GM21619 (cell line): Measurements from ENCODE around the gene PAPSS1.

Experiments used
- ATAC-seq: cut with Tn5 transposase; IDR thresholded peaks from one replicate; pipeline ENCODE4 v1.9.1; 2021; ENCODE audit not compliant: unreplicated experiment

The PAPSS1 gene

GRCh38 chr4:107630185-107630705, 89.8 kb downstream of the PAPSS1 start:
- ATAC-seq: no peak

- no peak for ATAC-seq
Observed at GRCh38 chr4:107629318-107629717, 90.7 kb downstream of the PAPSS1 start.

- no peak for ATAC-seq
Observed at GRCh38 chr4:107625391-107625902, 94.6 kb downstream of the PAPSS1 start.

GRCh38 chr4:107624024-107624423, 96.0 kb downstream of the PAPSS1 start:
- no peak for ATAC-seq

GRCh38 chr4:107622006-107622405, 98.0 kb downstream of the PAPSS1 start:
- ATAC-seq: no peak

GRCh38 chr4:107619731-107620130, 100.3 kb downstream of the PAPSS1 start:
- no peak for ATAC-seq

GRCh38 chr4:107619066-107619465, 101.0 kb downstream of the PAPSS1 start:
- ATAC-seq: no peak

GRCh38 chr4:107618656-107619055, 101.4 kb downstream of the PAPSS1 start:
- ATAC-seq: no peak

- ATAC-seq: no peak
Observed at GRCh38 chr4:107616838-107617389, 103.1 kb downstream of the PAPSS1 start.

- ATAC-seq: no peak
Observed at GRCh38 chr4:107615809-107616208, 104.2 kb downstream of the PAPSS1 start.

- ATAC-seq: no peak
Observed at GRCh38 chr4:107603430-107603829, 116.6 kb downstream of the PAPSS1 start.

GRCh38 chr4:107600983-107601382, 119.1 kb downstream of the PAPSS1 start:
- ATAC-seq: no peak

- no peak for ATAC-seq
Observed at GRCh38 chr4:107600436-107600835, 119.6 kb downstream of the PAPSS1 start.

- no peak for ATAC-seq
Observed at GRCh38 chr4:107599841-107600240, 120.2 kb downstream of the PAPSS1 start.

GRCh38 chr4:107593230-107593629, 126.8 kb downstream of the PAPSS1 start:
- ATAC-seq: no peak

GRCh38 chr4:107592519-107592918, 127.5 kb downstream of the PAPSS1 start:
- ATAC-seq: peak; percentile 93

- ATAC-seq: no peak
Observed at GRCh38 chr4:107589269-107589668, 130.8 kb downstream of the PAPSS1 start.

GRCh38 chr4:107586371-107586770, 133.7 kb downstream of the PAPSS1 start:
- ATAC-seq: no peak

GRCh38 chr4:107579099-107579498, 140.9 kb downstream of the PAPSS1 start:
- no peak for ATAC-seq

- ATAC-seq: no peak
Observed at GRCh38 chr4:107578321-107578720, 141.7 kb downstream of the PAPSS1 start.

- no peak for ATAC-seq
Observed at GRCh38 chr4:107577743-107578142, 142.3 kb downstream of the PAPSS1 start.

GRCh38 chr4:107575243-107575642, 144.8 kb downstream of the PAPSS1 start:
- no peak for ATAC-seq

- ATAC-seq: no peak
Observed at GRCh38 chr4:107572281-107572680, 147.8 kb downstream of the PAPSS1 start.
